ENCODE measurements around the gene MYL5.
"Not testable (repeated sequence)": the region's sequence is repeated elsewhere in the genome, so short reads cannot be mapped to it uniquely, and the experiment has no call there.

Gene MYL5

DNA sequence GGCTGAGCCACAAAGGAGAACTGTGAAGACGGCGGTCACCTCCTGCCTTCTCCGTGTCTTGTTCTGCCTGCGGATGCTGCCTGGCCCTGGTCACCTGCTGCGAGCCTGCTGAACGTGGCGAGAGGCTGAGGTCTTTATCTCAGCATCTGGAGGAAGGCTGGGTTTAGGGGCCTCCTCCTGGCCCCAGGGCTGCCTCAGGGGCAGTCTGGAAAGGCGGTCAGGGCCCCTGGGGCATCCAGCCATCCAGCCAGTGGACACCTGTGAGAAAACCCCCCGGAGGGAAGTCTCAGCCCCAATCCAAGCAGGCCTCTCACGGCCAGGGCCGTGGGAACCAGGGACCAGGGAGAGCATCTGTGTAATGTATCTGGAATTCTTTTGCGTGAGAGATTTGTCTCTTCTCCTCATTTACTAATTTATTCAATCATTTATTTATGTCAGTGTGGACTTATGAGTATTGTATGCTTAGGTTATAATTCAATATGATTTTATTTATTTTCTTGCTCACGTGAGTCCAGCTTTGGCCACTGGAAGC, 37.6 kb upstream of the MYL5 start:
- DNase-seq = no peak

DNA sequence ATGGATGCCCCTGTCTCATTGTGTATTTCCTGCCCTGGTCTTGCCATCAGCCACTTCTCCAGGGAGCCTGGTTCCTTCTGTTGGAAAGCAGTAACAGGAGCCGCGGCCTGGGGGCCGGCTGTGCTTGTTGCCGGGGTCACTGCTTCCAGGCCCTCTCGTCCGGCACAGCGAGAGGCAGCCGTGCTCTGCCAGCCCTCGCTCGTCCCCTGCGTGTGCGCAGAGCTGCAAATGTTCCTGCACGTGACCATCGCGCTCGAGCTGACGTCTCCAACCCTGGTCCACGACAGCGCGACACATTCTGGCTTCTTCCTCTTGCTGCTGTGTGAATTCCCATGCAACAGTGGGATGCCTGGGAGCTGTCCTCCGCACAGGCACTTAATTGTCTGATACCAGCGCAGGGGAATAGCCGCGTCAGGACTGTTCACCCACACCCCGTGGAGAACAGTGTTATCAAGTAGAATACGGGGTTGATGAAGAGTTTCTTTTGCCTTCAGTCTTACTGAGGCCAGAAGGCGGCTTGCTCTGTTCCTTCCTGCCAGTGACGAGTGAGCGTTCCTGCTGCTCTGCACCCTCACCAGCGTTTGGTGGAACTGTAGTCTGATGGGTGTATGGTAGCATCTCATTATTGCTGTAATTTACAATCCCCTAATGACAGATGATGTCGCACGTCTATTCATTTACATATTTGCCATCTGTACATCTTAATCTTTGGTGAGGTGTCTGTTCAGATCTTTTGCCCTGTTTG, 36.6 kb upstream of the MYL5 start:
- no peak for DNase-seq

DNA sequence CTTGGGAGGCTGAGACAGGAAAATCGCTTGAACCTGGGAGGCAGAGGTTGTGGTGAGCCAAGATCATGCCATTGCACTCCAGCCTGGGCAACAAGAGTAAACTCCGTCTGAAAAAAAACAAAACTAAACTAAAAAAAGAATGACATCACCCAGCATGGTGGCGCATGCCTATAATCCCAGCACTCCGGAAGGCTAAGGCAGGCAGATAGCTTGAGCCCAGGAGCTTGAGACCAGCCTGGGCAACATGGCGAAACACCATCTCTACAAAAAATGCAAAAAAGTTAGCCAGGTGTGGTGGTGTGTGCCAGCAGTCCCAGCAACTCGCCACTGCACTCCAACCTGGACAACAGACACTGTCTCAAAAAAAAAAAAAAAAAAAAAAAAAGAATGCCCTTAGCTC, 32.0 kb upstream of the MYL5 start:
- not testable (repeated sequence) for DNase-seq

DNA sequence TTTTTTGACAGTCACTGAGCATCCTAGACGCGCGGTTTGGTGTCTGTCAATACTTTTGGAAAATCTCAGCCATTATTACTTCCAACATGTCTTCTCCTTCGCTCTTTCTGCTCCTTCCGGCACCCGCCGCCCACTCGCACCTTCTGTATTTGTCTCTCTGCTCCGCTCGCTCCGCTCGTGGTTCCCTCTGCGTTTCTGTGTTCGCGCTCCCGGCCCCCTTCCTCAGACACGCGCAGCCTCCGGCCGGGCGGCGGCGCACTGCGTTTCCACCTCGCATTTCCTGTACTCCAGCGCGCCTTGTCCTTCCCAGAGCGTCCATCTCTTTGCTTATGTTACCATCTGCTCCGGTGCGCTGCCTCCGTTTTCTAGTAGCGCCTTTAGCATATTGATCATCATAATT, 27.9 kb upstream of the MYL5 start:
- DNase-seq = peak in 1 of 3 donors; percentile 3

DNA sequence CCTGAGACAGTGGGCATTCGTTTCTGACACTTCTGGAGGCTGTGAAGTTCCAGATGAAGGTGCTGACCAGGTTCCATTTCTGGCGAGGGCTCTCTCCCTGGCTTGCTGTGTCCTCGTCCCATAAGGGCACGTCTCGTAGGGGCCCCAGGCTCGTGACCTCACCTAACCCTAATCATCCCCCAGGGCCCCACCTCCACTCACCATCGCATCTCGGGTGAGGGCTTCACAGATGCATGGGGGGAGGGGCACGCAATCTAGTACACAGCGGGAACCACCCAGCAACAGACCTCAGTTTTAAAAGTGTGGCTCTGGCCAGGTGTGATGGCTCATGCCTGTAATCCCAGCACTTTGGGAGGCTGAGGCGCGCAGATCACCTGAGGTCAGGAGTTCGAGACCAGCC, 26.9 kb upstream of the MYL5 start:
- DNase-seq = no peak

DNA sequence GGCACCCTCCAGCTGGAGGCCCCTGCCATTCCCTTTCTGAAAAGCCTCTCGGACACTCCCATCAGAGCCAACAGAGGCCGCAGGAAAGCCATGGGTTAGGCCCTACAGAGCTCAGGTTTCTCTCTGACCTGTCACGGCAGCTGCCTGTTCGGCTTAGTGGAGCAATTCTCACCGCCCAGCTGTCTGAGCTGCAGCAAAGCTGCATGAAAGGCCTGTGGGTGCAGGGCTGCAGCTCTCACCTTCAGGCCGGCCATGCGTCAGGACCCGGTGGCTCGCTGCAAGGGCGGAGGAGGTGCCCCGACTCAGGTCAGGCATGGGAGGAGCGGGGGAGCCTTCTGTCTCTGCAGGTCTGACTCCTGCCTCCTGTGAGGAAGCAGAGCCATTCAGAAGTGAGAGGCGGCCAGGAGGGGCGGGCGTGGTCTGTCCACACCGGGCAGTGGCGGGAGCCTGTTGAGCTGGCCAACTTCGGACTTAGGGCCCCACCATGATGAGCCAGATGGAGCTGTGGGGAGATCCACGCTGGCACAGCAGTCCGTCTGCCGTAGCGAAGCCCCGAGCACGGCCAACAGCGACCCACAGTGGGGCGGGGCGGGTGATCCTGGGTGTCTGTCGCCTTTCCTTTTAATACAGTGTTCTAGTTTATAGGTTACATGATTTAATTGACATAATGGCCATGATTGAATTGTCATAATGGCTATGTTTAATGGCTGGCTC, 25.6 kb upstream of the MYL5 start:
- DNase-seq = no peak

DNA sequence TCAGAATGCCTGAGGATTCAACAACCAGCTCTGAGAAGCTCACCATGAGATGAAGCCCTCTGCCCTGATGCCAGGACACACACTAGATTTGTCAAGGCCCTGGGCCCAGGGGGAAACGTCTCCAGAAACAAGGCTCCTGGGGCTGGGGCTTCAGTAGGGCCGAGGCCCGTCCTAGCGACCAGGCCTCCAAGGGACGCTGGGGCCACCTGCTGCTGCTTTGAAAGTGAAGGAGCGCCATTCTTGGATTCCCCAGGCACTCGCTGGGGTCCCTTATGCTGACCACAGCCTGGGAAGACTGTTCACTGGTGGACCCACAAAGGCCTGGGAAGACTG, 25.1 kb upstream of the MYL5 start:
- no peak for DNase-seq

DNA sequence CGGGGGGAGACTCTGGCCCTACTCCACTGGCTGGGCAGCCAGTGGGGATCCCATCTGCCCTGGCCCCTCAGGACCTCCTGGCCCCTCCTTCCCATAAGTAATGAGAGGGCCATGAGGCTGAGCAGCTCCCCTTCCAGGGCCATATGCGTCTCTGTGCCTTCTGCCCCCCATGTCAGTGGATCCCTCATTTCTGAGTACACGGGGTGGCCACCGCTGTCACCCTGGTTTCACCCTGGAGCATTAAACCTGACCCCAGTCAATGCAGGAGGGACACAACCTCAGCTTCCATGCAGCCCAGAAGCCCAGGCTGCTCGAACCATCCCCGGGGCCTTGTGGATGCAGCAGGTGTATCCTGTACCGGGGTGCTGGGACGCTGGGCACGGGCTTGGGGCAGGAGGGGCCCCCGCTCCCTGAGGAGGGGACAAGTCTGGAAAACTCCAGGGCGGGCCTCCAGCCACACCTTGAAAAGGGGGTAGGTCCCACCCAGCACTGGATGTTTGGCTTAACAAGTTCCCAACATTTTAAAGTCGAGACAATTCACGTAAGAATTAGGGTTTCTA, 24.5 kb upstream of the MYL5 start:
- DNase-seq = no peak

DNA sequence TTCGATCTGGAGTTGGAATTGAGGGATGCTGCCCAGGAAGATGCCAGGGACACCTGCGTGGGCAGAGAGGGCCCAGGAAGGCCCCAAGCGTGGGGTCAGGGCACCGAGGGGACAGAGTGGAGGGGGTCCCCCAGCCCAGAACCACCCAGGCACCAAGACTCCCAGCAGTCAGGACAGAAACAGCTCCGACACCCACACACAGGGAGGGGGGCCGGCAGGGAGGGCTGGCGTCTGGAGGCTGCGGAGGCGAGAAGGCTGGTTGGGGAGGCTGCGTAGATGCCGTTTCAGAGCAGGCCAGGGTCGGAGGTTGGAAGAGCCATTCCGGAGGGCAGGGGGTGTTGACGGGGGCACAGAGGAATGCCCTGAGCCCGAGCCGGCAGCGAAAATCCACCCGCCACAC, 23.9 kb upstream of the MYL5 start:
- DNase-seq = no peak

DNA sequence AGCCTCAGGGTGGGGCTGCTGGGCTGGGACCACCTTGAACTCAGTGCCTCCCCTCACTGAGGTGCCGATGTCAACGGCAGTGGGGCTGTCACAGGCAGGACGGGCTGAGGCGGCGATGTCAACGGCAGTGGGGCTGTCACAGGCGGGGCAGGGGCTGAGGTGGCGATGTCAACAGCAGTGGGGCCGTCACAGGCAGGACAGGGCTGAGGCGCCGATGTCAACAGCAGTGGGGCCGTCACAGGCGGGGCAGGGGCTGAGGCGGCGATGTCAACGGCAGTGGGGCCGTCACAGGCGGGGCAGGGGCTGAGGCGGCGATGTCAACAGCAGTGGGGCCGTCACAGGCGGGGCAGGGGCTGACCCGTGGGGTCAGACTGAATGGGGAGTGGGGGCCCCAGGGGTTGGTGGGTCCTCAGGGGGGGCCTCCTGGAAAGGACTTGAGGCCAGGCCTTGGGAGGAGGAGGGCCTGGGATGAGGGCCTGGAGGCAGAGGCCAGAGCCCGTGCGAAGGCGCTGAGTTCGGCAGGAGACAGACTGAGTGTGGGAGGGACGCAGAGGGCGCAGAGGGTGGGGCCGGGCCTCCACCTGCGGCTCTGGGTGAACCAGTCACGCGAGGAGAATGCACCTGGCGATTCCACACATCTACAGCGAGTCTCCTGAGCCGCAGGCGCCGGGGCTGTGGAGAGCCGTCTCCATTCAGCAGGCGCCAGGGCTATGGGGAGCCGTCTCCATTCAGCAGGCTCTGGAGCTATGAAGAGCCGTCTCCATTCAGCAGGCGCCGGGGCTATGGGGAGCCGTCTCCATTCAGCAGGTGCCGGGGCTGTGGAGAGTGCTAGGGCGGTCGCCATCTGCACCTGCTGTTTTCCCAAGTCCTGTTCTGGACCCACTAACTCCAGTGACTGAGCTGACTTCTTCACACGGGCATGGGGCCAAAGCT, 23.1 kb upstream of the MYL5 start:
- no peak for DNase-seq

DNA sequence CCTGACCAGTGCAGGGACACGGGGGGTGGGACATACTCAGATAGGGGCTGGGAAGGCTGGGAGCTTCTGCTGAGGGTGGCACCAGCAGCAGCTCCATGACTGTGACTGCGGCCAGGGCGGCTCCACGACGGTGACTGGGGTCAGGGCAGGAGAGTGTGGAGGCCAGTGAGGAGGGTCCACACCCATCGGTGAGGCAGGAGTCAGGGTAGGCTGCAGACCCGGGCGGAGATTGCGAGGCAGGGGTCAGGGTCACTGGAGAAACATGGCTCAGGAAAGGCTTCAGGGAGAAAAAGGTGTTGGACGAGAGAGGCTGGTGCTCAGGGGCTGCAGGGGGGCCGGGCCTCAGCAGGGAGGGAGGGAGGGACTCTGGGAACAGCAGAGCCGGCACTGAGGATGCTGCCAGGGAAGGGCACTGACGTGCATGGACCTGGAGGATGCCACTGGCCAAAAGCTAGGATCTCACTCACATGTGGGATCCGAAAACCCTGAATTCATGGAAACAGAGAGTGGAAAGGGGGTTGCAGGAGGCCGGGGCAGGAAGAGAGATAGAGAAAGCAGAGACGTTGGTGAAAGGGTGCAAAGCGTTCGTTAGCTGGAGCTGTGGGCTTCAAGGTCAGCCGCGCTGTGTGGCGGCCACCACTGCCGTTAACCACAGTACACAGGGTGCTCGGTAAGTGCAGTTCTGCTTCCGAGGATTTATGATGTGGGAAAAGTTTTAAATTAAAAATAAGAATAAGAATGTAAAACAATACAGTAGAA, 22.3 kb upstream of the MYL5 start:
- DNase-seq = no peak

DNA sequence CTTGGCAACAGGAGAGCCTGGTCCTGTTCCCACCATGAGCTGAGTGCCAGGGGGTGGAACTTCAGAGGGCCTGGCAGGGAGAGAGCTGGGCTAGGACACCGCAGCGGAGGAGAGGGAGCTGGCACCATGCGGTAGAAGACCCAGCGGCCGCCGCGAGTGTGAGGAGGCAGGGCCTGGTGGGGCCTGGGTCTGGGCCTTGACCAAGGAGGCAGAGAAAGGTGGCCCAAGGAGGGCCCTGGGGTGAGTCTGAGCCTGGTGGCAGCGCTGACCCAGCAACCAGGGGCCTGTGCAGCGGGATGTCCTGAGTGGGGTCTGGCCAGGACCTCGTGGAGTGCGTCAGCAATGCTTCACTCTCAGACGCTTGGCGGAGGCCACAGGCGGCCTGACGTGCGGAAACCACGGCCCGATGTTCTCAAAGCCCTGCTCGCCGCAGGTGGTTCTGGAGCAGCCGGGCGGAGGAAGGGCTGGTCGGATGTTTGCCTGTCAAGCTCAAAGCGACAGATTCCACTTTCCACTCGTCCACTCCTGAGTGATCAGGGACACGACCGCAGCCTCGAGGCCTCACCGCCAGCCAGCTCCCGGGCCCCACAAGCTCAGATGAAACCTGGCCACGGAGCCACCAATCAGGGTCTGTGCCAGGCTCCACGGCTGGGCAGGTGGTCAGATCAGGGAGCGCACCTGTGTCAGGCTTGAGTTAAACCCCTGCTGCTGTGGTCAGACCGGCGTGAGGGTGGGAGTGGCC, 21.1 kb upstream of the MYL5 start:
- DNase-seq = no peak

DNA sequence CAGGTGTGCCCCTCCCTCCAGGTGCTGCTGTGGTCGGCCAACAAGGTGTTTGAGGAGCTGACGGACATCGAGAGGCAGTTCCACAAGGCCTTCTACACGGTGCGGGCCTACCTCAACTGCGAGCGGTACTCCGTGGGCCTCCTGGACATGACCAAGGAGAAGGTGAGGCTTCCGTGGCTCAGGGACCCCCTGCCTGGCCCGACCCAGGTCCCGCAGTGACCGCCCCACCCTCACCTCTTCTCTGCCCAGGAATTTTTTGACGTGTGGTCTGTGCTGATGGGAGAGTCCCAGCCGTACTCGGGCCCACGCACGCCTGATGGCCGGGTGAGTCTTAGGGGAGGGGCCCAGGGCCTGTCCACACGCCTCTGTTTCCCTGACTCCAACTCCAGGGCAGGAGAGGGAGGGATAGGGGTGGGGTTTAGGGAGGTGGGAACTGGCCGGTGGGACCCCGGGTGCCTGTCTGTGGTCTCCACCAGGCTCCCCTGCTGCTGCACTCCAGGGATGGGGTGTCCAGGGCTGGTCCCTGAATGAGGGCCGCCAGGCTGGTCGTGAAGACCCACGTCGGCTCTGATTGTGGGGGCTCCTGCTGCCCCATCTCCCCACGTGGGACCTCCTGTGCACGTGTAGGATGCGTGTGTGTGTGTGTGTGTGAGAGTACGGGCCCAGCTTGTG, 20.4 kb upstream of the MYL5 start:
- DNase-seq = no peak

DNA sequence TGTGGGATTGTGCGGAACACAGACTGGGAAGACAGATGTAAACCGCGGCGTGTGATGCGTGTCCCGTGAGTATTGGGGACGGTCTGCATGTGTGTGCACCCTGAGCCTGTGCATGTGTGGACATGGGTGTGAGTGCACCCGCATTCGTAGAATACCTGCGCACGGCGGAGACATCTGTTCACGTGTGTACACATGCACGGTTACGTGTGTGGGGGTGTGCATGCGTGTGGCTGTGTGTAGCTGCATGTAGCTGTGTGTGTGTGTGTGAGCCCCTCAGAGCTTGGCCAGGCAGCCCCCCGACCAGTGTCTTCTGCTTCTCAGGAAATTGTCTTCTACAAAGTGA, 19.9 kb upstream of the MYL5 start:
- DNase-seq = no peak

DNA sequence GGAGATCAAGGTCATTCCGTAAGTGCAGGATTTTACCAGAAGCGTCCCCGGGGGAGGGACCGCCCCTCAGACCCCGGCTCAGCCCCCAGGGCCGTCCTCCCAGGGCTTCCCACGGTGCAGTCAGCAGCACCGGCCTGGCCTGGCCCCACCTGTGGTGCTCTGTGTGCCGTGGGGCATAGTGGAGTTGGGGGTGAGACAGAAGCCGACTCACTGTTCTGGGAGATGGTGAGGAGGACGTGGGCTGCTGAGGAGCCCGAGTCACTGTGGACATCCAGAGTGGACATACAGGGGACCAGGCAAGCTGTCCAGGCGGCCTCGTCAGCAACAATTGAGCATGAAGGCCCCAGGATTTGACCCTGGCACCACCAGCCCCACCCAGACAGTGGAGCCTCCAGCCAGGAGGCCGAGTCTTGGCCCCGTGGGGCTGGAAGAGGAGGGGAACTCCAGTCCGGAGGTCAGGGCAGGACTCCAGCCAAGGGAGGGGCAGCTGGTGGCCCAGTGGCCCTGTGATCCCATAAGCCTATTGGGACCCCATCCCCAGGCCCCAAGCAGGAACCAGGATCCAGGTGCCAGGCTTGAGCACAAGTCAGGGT, 19.4 kb upstream of the MYL5 start:
- DNase-seq = no peak

DNA sequence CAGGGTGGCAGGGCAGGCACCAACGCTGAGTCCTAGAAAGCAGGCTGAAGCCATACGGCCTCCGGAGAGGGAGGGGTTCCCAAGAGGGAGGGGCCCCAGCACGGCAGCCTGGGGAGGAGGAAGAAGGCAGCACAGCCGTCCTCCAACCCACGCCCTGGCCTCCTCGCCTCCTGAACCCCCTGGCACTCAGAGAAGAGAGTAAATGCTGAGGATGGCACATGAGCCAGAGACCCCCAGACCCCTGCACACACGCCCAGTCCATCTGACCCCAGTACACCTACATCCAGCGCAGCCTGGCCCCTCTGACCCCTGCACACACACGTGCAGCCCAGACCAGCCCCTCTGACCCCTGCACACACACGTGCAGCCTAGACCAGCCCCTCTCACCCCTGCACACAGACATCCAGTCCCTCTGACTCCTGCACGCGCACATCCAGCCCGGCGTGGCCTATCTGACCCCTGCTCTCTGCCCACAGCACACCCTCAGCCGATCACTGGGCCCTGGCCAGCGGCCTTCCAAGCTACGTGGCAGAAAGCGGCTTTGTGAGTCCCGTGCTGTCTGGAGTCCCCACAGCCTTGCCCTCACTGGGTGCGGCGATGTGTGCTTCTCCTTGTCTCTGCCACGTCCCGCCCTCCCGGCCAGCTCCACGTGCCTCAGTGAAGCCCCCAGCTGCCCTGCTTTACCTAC, 18.7 kb upstream of the MYL5 start:
- no peak for DNase-seq

DNA sequence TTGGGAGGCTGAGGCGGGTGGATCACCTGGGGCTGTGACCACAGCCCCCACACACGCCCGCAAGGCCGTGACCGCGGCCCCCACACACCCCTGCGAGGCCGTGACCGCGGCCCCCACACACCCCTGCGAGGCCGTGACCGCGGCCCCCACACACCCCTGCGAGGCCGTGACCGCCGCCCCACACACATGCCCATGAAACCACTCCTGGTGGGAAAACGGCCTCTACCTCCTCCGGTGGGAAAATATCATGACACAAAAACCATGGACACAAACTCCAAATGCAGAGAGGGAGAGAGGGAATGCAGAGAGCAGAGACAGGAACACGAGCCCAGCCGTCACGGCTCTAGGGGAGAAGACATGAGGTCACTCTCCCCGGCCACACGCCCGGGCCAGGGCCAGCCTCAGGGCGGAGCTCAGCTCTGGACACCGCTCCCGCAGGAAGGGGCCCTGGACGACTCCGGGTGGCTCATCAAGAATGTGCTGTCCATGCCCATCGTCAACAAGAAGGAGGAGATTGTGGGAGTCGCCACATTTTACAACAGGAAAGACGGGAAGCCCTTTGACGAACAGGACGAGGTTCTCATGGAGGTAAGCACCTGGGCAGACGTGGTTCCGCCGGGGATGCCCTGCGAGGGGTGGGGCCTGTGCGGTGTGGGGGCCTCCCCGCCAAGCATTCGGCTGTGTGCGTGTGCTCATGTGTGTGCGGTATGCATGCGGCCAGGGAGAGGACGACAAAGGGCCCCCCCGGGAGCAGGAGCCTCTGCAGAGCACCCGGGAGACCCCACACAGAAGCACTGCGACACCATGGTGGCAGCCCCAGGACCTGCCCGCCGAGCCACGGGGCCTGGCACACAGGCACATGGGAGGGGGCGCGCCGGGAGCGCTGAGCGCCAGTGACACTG, 17.7 kb upstream of the MYL5 start:
- no peak for DNase-seq

DNA sequence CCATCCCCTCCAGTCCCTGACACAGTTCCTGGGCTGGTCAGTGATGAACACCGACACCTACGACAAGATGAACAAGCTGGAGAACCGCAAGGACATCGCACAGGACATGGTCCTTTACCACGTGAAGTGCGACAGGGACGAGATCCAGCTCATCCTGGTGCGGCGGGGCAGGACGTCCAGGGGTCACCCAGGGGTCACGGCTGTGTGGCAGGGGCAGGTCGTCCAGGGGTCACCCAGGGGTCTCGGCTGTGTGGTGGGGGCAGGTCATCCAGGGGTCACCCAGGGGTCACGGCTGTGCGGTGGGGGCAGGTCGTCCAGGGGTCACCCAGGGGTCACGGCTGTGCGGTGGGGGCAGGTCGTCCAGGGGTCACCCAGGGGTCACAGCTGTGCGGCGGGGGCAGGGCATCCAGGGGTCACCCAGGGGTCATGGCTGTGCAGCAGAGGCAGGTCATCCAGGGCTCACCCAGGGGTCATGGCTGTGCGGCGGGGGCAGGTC, 17.0 kb upstream of the MYL5 start:
- DNase-seq = no peak

All from suppressor macrophage treated with lipopolysaccharide for 1 hour (primary cell).